Activated naive CD4-positive, alpha-beta T cell treated with anti-CD3 and anti-CD28 coated beads for 36 hours (primary cell): ENCODE data around the gene DBNL. TPM values are rescaled to one million over a fixed set of nuclear protein-coding genes. Genes with fewer than 3 reads are reported as not detected.

Source experiments
- CTCF ChIA-PET: fragments of 350-600 bp; sonication (Branson Sonifier 250); formaldehyde crosslinking; loops from one replicate; lab custom pipeline; 2021; ENCODE audit warnings: antibody characterized with exemption; lab: Charles Lee
- DNase-seq: peaks from one replicate; pipeline ENCODE4 v3.0.0-alpha.2; 2020
- H3K27ac Mint-ChIP-seq: one replicate; pipeline ENCODE4 v1.8.0; 2021; ENCODE audit warnings: mild to moderate bottlenecking, mixed read lengths
- H3K27me3 Mint-ChIP-seq: one replicate; pipeline ENCODE4 v1.8.0; 2021; ENCODE audit warnings: low read depth, mixed read lengths
- H3K36me3 Mint-ChIP-seq: one replicate; pipeline ENCODE4 v1.8.0; 2021; ENCODE audit warnings: low read depth, mixed read lengths
- H3K4me1 Mint-ChIP-seq: one replicate; pipeline ENCODE4 v1.8.0; 2021; ENCODE audit warnings: low read depth, mixed read lengths
- H3K4me3 Mint-ChIP-seq: one replicate; pipeline ENCODE4 v1.8.0; 2021; ENCODE audit warnings: mild to moderate bottlenecking, moderate library complexity, mixed read lengths
- H3K9me3 Mint-ChIP-seq: one replicate; pipeline ENCODE4 v1.8.0; 2021; ENCODE audit warnings: mixed read lengths
- intact Hi-C: fragments of 100-400 bp; cut with micrococcal nuclease; formaldehyde crosslinking; loops from one replicate; pipeline ENCODE4 v1.15.1; 2023
- microRNA-seq: library from miRNA; unstranded; fragments of <30 nt; microRNA quantifications from one replicate; pipeline ENCODE4 v1.2.0, GENCODE V29; 2022; ENCODE audit warnings: borderline microRNAs expressed, borderline replicate concordance
- total RNA-seq, 2 experiments: library from RNA; stranded (reverse); gene quantifications; one replicate each; pipeline ENCODE4 v1.2.3, GENCODE V29; 2021

DBNL gene
- total RNA-seq, 2 experiments from 2014 or later, result 82.3 TPM

DNA sequence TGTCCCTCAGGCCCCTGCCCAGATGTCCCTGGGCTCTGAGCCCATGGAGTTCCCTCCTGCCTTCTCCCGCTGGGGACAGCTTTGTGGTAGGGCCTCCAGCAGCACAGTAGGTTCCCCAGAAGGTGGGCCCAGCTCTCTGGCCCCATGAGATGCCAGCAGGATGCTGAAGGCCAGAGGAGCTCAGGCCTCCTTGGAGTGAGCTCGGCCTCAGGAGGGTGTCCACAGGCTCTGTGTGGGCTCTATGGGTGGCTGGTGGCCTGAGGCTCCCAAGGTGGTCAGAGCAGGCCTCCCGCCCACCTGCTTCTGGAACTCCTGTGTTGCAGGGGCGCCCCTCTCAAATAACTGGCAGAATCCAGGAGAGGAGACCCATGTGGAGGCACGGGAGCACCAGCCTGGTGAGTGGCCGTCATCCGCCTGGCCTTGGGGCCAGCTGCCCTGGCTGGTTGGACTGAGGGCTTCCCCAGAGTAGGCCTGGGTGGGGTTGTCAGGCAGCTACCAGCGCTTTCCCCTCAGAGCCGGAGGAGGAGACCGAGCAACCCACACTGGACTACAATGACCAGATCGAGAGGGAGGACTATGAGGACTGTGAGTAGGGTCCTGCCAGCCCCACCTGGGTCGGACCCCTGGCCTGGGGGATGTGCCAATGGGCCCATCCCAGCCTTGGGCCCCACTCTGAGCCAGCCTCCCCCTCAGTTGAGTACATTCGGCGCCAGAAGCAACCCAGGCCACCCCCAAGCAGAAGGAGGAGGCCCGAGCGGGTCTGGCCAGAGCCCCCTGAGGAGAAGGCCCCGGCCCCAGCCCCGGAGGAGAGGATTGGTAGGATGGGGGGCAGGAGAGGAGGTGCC, 62.8 kb downstream of the DBNL start:
- no peak for DNase-seq
- no peak overlapping the region for H3K4me3 Mint-ChIP-seq
- CTCF ChIA-PET, result interaction anchor here (0.8 to 1.1 kb wide), 2 partner anchors 13 to 94 kb away, joined by 3 read pairs; no protein-coding TSS in a partner anchor
- peaks cover 14% of the 10 kb centered on the region for H3K4me1 Mint-ChIP-seq
- peaks cover 2% of the 10 kb centered on the region for H3K36me3 Mint-ChIP-seq
- no peaks in the 10 kb centered on the region for H3K27me3 Mint-ChIP-seq
- no peak overlapping the region for H3K27ac Mint-ChIP-seq
- H3K9me3 Mint-ChIP-seq, result no peaks in the 10 kb centered on the region
- intact Hi-C loops, result no loop called here

DNA sequence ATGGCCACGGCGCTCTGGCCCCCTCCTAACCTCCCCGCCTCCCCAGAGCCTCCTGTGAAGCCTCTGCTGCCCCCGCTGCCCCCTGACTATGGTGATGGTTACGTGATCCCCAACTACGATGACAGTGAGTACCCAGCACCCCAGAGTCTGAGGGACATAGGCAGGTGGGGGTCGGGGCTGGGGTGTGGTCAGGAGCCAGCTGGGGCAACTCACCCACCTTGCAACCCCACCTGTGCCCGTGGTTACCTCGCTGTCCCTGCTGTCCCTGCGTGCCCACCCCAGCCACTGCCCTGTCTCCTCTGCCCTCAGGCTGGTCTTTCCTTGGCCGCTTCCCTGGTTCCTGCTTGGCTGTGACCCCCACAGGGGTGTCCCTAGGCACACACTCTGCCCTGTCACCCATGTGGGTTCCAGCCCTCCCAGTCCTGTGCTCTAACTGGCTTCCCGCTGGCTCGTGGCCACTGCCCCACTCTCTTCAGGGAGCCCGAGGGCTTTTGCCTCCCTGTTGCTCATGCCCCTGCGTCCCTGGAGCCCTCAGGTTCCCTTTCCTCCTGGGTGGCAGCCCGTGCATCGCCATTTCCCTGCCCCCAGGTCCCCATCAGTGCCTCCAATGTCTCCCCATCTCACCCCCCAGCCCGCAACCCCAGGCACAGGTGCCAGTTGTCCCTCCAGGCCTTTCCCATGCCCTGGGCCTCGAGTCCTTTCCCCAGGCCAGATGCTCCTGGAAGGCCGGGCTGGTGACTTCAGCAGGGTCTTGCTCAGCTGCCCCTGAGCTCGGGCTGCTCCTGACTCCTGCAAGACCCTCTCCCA, 63.7 kb downstream of the DBNL start:
- Mint-ChIP-seq H3K27ac (no peak overlapping the region), H3K9me3 (no peaks in the 10 kb centered on the region), H3K4me3 (no peak overlapping the region), H3K27me3 (no peaks in the 10 kb centered on the region), H3K4me1 (peaks cover 14% of the 10 kb centered on the region), H3K36me3 (peaks cover 7% of the 10 kb centered on the region)
- intact Hi-C loops, result no loop called here
- DNase-seq, result no peak
- CTCF ChIA-PET, result no interaction called here

- Mint-ChIP-seq H3K4me3 (no peak overlapping the region), H3K4me1 (peaks cover 14% of the 10 kb centered on the region), H3K27me3 (no peaks in the 10 kb centered on the region), H3K9me3 (no peaks in the 10 kb centered on the region), H3K27ac (no peak overlapping the region), H3K36me3 (peaks cover 14% of the 10 kb centered on the region)
- intact Hi-C loops, result no loop called here
- no peak for DNase-seq
- CTCF ChIA-PET, result interaction anchor here (0.7 kb wide), 1 partner anchor 11 kb away, joined by 4 read pairs; no protein-coding TSS in a partner anchor
These were observed 64.6 kb downstream of the DBNL start for GRCh38 chr7:44108768-44109750.

GRCh38 chr7:44109991-44110390, 65.5 kb downstream of the DBNL start:
- Mint-ChIP-seq H3K4me3 (no peak overlapping the region), H3K36me3 (peaks cover 18% of the 10 kb centered on the region), H3K27me3 (no peaks in the 10 kb centered on the region), H3K9me3 (no peaks in the 10 kb centered on the region), H3K4me1 (peaks cover 14% of the 10 kb centered on the region), H3K27ac (no peak overlapping the region)
- no peak for DNase-seq
- intact Hi-C loops, result no loop called here
- CTCF ChIA-PET, result interaction anchor here (0.7 kb wide), 1 partner anchor 11 kb away, joined by 4 read pairs; no protein-coding TSS in a partner anchor

DNA sequence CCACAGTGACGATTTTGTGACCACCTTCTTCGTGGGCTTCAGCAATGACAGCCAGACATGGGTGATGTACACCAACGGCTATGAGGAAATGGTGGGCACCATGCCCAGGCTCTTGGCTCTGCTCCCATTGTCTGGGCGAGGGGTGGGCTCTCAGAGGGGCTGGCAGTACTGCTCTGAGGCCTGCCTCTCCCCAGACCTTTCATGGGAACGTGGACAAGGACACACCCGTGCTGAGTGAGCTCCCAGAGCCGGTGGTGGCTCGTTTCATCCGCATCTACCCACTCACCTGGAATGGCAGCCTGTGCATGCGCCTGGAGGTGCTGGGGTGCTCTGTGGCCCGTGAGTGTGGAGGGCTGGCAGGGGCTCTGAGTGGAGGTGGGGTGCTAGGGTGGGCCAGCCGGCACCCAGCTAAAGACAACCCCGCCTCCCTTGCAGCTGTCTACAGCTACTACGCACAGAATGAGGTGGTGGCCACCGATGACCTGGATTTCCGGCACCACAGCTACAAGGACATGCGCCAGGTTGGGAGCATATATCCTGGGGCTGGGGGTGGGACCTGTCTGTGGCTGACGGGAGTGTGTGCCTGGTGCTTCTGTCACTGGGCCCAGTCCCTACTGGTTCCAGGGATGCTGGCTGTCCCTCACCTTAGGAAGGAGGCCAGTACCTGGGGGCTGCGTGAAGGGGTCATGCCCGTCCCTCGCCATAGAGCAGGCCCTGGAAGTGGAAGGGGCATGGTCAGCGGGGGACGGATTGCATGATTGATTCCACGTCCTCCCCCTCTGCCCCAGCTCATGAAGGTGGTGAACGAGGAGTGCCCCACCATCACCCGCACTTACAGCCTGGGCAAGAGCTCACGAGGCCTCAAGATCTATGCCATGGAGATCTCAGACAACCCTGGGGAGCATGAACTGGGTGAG, 66.5 kb downstream of the DBNL start:
- no peak for DNase-seq
- Mint-ChIP-seq H3K27me3 (no peaks in the 10 kb centered on the region), H3K27ac (no peak overlapping the region), H3K4me1 (peaks cover 5% of the 10 kb centered on the region), H3K9me3 (no peaks in the 10 kb centered on the region), H3K36me3 (peaks cover 18% of the 10 kb centered on the region), H3K4me3 (no peak overlapping the region)
- intact Hi-C loops, result no loop called here
- CTCF ChIA-PET, result no interaction called here

Small RNAs within 50 kb of the gene (microRNA-seq; reads per million reads assigned to microRNA genes)
- gene MIR6837, result not detected
- gene MIR6838, result 4.4 reads per million

Other genes with a start within 250 kb of the DBNL start
- 100 to 1,000 TPM; 153 TPM for gene MRPS24, start 175.2 kb upstream of the DBNL start, total RNA-seq
- 10 to 100 TPM; 21.5 to 23.9 TPM for gene URGCP, start 138.1 kb upstream of the DBNL start, total RNA-seq
- gene UBE2D4, start 118.3 kb upstream of the DBNL start, total RNA-seq, result 10 to 100 TPM; 11.4 to 12.8 TPM
- not detected for gene SPDYE1, start 46.8 kb upstream of the DBNL start, total RNA-seq
- under 1 TPM in 1 of 2 experiments, not detected in 1; 0.24 TPM for gene PGAM2, start 20.9 kb downstream of the DBNL start, total RNA-seq
- gene POLM, start 37.8 kb downstream of the DBNL start, total RNA-seq, result 10 to 100 TPM; 27.1 to 29.4 TPM
- 10 to 100 TPM; 10.1 to 10.8 TPM for gene AEBP1, start 59.6 kb downstream of the DBNL start, total RNA-seq
- 100 to 1,000 TPM; 261 to 270 TPM for gene POLD2, start 78.8 kb downstream of the DBNL start, total RNA-seq
- not detected for gene MYL7, start 96.6 kb downstream of the DBNL start, total RNA-seq
- 1 to 10 TPM; 2.1 to 3.3 TPM for gene GCK, start 144.7 kb downstream of the DBNL start, total RNA-seq
- gene YKT6, start 156.3 kb downstream of the DBNL start, total RNA-seq, result 10 to 100 TPM; 53.5 to 57.3 TPM